Measurements from ENCODE around the gene IFT172. TPM values are rescaled to one million over a fixed set of nuclear protein-coding genes. Genes with fewer than 3 reads are reported as not detected.
"Not testable (repeated sequence)": the region's sequence is repeated elsewhere in the genome, so short reads cannot be mapped to it uniquely, and the experiment has no call there.

IFT172 gene
- total and polyA plus RNA-seq, 2 experiments from 2014 or later, result 8.6 to 9.9 TPM

DNA sequence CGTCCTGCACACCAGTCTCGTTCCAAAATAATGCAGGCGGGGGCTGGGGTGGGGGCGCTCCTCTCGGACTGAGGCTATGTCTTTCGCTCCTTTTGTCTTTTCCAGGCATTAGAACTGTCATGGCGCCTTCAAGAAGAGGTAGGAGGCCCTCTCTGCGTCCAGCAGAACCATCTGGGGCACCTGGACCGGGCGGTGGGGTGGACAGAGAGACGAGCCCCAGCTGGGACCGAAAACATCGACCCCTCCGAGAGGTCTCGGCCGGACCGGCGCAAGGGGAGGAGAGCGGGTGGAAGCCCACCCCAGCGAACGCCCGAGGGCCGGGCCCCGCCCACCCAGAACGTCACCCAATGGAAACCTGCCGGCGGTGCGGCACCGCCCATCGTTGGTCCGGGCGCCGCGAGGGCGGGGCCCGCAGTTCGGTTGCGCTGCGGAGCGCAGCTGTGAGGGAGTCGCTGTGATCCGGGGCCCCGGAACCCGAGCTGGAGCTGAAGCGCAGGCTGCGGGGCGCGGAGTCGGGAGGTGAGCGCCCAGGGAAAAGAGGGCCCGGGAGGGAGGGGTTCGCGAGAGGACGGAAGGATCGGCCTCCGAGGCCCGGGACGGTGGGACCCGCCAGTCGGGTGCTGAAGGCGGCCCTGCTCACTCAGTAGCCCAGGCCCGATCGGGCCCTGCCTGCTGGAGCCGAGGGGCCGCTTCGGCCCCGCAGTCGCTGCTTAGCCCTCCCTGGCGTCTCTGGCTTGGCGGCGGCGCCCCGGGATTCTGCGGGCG lies 61.1 kb downstream of the IFT172 start, which contains the start of gene NRBP1:
Gene NRBP1, plus strand, starts transcription at position 419 of the 765 bp plus-strand sequence. CDS start 4,643 bp downstream, outside the sequence.
- H3K36me3 ChIP-seq (ENCODE audit: low read depth), result peaks cover 3% of the 10 kb centered on the region; the same call in 1 of the 2 replicates
- H3K4me1 ChIP-seq (ENCODE audit: insufficient read depth), result peaks cover 24% of the 10 kb centered on the region
- no peak for TF ChIP-seq EZH2 (IDR thresholded peaks at IDR 0.05; ENCODE audit: insufficient read depth, poor library complexity, severe bottlenecking)
- no peak for TF ChIP-seq EZH2phosphoT487 (IDR thresholded peaks at IDR 0.05; ENCODE audit: insufficient read depth, low read depth)
- no peaks in the 10 kb centered on the region for H3K9me2 ChIP-seq (ENCODE audit: insufficient read depth)
- H2AFZ ChIP-seq, result peak within 1 kb of the TSS; percentile 91
- peak within 1 kb of the TSS; percentile 91 for H3K4me3 ChIP-seq
- WGBS, 2 experiments (ENCODE audit: low coverage in 1 of 2, low lambda C conversion rate in 2 of 2, missing lambda C conversion rate in 2 of 2), result 1% methylated on average over 58 to 67 of the region's 75 CpGs
- H3K27ac ChIP-seq, result peak within 1 kb of the TSS; percentile 90
- peak within 1 kb of the TSS; percentile 93 for H3K9ac ChIP-seq
- no peaks in the 10 kb centered on the region for H3K9me3 ChIP-seq (ENCODE audit: low read depth)
- peaks cover 44% of the 10 kb centered on the region for H3K79me2 ChIP-seq (ENCODE audit: insufficient read depth)
- peaks cover 26% of the 10 kb centered on the region for H3F3A ChIP-seq (ENCODE audit: insufficient read depth)
- H3K27me3 ChIP-seq (replicated peaks; ENCODE audit: insufficient read depth), result no peaks in the 10 kb centered on the region
- peak; percentile 96 for DNase-seq
- peaks cover 12% of the 10 kb centered on the region for H4K20me1 ChIP-seq (ENCODE audit: insufficient read depth)
- in situ Hi-C loops (cut with MboI), result no loop called here
- peak within 1 kb of the TSS; percentile 100 for H3K4me2 ChIP-seq (ENCODE audit: unreplicated experiment)

DNA sequence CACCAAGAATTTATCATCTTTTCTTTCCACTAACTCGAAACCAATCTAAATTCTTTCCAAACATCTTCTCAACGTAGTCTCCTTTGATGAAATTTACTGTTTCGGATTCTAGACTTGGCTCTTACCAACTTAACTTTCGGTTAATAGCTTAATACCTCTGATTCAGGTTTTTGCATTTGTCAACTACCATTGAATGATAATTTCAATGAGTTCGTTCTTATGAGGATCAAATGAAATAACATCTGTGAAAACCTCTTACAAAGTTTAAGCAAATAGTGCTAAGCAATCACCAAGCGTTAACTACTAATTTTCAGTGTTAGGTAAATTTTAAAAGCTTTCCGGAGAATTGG lies 61.7 kb downstream of the IFT172 start:
- H3K36me3 ChIP-seq (ENCODE audit: low read depth), result no peaks in the 10 kb centered on the region
- in situ Hi-C loops (cut with MboI), result no loop called here
- H3K4me3 ChIP-seq, result peak overlapping the region; percentile 91
- DNase-seq, result no peak
- H3K4me1 ChIP-seq (ENCODE audit: insufficient read depth), result peaks cover 24% of the 10 kb centered on the region
- H3F3A ChIP-seq (ENCODE audit: insufficient read depth), result peaks cover 26% of the 10 kb centered on the region
- peak overlapping the region; percentile 80 for H3K4me2 ChIP-seq (ENCODE audit: unreplicated experiment)
- H3K79me2 ChIP-seq (ENCODE audit: insufficient read depth), result peaks cover 38% of the 10 kb centered on the region
- WGBS, 2 experiments (ENCODE audit: low coverage in 1 of 2, low lambda C conversion rate in 2 of 2, missing lambda C conversion rate in 2 of 2), result 23 to 25% methylated on average over 7 of the region's 7 CpGs
- H3K9me2 ChIP-seq (ENCODE audit: insufficient read depth), result no peaks in the 10 kb centered on the region
- peak overlapping the region; percentile 91 for H2AFZ ChIP-seq
- TF ChIP-seq EZH2 (IDR thresholded peaks at IDR 0.05; ENCODE audit: insufficient read depth, poor library complexity, severe bottlenecking) (no peak), EZH2phosphoT487 (IDR thresholded peaks at IDR 0.05; ENCODE audit: insufficient read depth, low read depth) (no peak)
- H3K27ac ChIP-seq, result peak overlapping the region; percentile 90
- peak overlapping the region; percentile 93 for H3K9ac ChIP-seq
- H4K20me1 ChIP-seq (ENCODE audit: insufficient read depth), result peaks cover 8% of the 10 kb centered on the region
- no peaks in the 10 kb centered on the region for H3K9me3 ChIP-seq (ENCODE audit: low read depth)
- no peaks in the 10 kb centered on the region for H3K27me3 ChIP-seq (replicated peaks; ENCODE audit: insufficient read depth)

DNA sequence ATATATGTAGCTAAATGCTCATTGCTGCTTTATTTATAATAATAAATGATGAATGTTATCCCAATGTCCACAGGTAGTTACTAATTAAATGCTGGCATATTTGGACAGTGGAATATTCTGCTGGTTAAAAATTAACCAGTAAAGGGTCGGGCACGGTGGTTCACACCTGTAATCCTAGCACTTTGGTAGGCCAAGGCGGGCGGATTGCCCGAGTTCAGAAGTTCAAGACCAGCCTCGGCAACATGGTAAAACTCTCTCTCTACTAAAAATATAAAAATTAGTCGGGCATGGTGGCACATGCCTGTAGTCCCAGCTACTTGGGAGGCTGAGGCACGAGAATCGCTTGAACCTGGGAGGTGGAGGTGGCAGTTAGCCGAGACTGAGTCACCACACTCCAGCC lies 64.5 kb downstream of the IFT172 start:
- H2AFZ ChIP-seq; H3K4me1 ChIP-seq (ENCODE audit: insufficient read depth); H3K9ac ChIP-seq; in situ Hi-C loops (cut with MboI); H3K27me3 ChIP-seq (replicated peaks; ENCODE audit: insufficient read depth); DNase-seq; H3K9me3 ChIP-seq (ENCODE audit: low read depth); H3K4me3 ChIP-seq; H3K36me3 ChIP-seq (ENCODE audit: low read depth); H3K4me2 ChIP-seq (ENCODE audit: unreplicated experiment); H3K27ac ChIP-seq; H4K20me1 ChIP-seq (ENCODE audit: insufficient read depth); H3K9me2 ChIP-seq (ENCODE audit: insufficient read depth): not testable (repeated sequence)
- H3F3A ChIP-seq (ENCODE audit: insufficient read depth), result peaks cover 16% of the 10 kb centered on the region
- WGBS, 2 experiments (ENCODE audit: low coverage in 1 of 2, low lambda C conversion rate in 2 of 2, missing lambda C conversion rate in 2 of 2), result 83 to 87% methylated on average over 10 of the region's 10 CpGs
- peaks cover 10% of the 10 kb centered on the region for H3K79me2 ChIP-seq (ENCODE audit: insufficient read depth)

DNA sequence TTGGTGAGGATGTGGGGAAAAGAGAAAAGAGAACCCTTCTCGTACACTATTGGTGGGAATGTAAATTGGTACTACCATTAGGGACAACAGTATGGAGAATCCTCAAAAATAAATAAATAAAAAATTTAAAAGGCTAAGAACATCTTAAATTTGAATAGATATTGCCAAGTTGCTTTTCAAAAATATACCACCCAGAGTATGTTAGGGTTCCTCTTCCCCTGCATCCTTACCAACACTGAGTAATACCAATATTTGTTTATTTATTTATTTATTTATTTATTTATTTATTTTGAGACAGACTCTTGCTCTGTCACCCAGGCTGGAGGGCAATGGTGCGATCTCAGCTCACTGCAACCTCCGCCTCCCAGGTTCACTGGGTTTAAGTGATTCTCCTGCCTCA lies 66.6 kb downstream of the IFT172 start:
- Histone ChIP-seq H3K9me3 (ENCODE audit: low read depth) (no peaks in the 10 kb centered on the region), H3K36me3 (ENCODE audit: low read depth) (no peaks in the 10 kb centered on the region), H3K79me2 (ENCODE audit: insufficient read depth) (no peaks in the 10 kb centered on the region), H3K9ac (no peak overlapping the region), H3F3A (ENCODE audit: insufficient read depth) (peaks cover 6% of the 10 kb centered on the region), H3K27ac (no peak overlapping the region), H3K4me3 (no peak overlapping the region), H3K4me2 (ENCODE audit: unreplicated experiment) (no peak overlapping the region), H3K27me3 (replicated peaks; ENCODE audit: insufficient read depth) (no peaks in the 10 kb centered on the region), H3K9me2 (ENCODE audit: insufficient read depth) (no peaks in the 10 kb centered on the region), H2AFZ (no peak overlapping the region), H3K4me1 (ENCODE audit: insufficient read depth) (no peaks in the 10 kb centered on the region), H4K20me1 (ENCODE audit: insufficient read depth) (no peaks in the 10 kb centered on the region)
- in situ Hi-C loops (cut with MboI), result no loop called here
- 92 to 97% methylated on average over 3 of the region's 3 CpGs for WGBS, 2 experiments (ENCODE audit: low coverage in 1 of 2, low lambda C conversion rate in 2 of 2, missing lambda C conversion rate in 2 of 2)
- no peak for TF ChIP-seq EZH2phosphoT487 (IDR thresholded peaks at IDR 0.05; ENCODE audit: insufficient read depth, low read depth)
- TF ChIP-seq EZH2 (IDR thresholded peaks at IDR 0.05; ENCODE audit: insufficient read depth, poor library complexity, severe bottlenecking), result no peak
- no peak for DNase-seq
